Ovary (tissue), 3 donors: ENCODE data around the gene GSTP1.

ENCODE experiments used
- EP300 ChIP-seq: sonication (generic); formaldehyde crosslinking; IDR thresholded peaks from one replicate; pipeline ENCODE4 v1.6.1; 2017; ENCODE audit warnings: antibody characterized with exemption
- POLR2A ChIP-seq: fragments of 450-650 bp; IDR thresholded peaks from one replicate; pipeline ENCODE4 v1.6.1; 2017; ENCODE audit warnings: antibody characterized with exemption, mild to moderate bottlenecking, moderate library complexity
- TF ChIP-seq, protein P1 (sequence below), 3 donors: fragments of 450-650 bp in 2 of 3; fragments of 200-600 bp in 1 of 3; IDR thresholded peaks; one replicate each; pipeline versions ENCODE4 v1.5.1 to v1.8.0; 2016 to 2022; ENCODE audit warnings: antibody characterized with exemption in 3 of 3, mild to moderate bottlenecking in 1 of 3
- donor health status: DM: no; HTN: no; CAD: no.

GRCh38 chr11:67626970-67627369 is 43.4 kb downstream of the GSTP1 start:
- TF ChIP-seq, protein P1, sequence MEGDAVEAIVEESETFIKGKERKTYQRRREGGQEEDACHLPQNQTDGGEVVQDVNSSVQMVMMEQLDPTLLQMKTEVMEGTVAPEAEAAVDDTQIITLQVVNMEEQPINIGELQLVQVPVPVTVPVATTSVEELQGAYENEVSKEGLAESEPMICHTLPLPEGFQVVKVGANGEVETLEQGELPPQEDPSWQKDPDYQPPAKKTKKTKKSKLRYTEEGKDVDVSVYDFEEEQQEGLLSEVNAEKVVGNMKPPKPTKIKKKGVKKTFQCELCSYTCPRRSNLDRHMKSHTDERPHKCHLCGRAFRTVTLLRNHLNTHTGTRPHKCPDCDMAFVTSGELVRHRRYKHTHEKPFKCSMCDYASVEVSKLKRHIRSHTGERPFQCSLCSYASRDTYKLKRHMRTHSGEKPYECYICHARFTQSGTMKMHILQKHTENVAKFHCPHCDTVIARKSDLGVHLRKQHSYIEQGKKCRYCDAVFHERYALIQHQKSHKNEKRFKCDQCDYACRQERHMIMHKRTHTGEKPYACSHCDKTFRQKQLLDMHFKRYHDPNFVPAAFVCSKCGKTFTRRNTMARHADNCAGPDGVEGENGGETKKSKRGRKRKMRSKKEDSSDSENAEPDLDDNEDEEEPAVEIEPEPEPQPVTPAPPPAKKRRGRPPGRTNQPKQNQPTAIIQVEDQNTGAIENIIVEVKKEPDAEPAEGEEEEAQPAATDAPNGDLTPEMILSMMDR (IDR thresholded peaks at IDR 0.05), result no peak
- TF ChIP-seq POLR2A (no peak), EP300 (no peak)
